NOMO-1 treated with dmso at 0.1 percent for 144 hours (cell line): ENCODE data around the gene CDK7.
"Not testable (repeated sequence)": the region's sequence is repeated elsewhere in the genome, so short reads cannot be mapped to it uniquely, and the experiment has no call there.

Source experiments
- DNase-seq: peaks from one replicate; lab custom pipeline; 2025; ENCODE audit not compliant: unreplicated experiment; lab: John Stamatoyannopoulos, UW

Gene CDK7

DNA sequence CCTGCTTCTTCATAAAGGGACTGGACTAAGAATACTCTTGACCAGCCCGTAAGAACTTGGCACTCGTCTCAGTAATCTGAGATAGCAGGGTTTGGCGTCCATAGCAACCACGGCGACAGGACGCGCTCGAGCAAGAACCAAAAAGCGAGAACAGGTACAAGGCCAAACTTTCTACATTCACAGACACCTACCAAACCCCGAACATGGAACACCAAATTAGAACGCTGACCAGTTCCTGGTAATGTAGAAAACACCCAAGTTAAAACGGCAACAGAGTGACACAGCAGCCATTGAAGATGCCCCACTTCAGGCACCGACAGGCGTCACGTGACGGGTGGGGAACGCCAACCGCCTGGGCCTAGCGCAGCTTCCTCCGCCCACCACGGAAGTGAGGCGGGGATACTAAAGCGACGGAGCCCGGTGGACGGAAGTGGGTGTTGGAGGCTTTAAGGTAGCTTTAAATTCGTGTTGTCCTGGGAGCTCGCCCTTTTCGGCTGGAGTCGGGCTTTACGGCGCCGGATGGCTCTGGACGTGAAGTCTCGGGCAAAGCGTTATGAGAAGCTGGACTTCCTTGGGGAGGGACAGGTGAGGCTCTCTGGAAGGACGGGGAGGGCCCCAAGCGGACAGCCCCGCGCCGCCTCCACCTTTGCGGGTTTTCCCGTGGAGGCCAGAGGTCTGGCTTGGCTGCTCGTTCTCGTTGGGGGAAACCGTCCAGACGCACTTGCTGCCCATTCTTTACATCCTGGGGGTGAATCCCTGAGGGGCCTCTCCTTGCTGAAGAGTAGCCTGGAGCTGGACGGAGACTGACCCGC lies at the start of gene CDK7:
CDK7 (plus strand) TSS at position 430 of the 812 bp plus-strand sequence; CDS start at position 520, 90 bp downstream.
- DNase-seq: peak; percentile 97

DNA sequence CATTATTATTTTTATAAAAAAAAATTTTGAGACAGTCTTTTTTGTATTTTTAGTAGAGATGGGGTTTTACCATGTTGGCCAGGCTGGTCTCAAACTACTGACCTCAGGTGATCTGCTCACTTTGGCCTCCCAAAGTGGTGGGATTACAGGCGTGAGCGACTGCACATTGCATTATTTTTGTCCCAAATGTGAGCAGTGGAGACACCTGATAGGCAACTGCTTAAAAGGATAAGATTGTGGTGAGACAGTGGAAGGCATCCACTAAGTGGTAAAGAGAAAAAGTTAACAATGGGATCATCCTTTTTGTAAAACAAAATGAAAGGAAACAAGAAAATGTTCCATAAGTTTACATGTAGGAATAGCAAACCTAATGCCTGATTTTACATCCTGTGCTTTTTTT lies 47.3 kb upstream of the CDK7 start:
- no peak for DNase-seq

DNA sequence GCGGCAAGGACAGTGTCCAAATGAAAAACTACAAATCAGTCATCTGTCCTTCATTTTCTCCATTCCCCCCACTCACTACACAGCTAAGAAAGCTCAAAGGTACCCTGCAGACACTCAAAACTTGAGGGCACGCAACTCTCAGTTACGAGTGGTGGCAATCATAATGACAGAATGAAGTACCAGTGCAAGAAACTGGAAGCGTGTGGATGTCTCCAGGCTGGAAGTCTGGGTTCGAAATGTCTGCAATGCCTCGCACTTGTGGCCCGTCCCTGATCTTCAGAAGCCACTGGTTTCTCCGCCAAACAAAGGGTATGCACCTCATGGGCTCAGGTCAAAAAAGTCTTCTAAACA lies 45.9 kb upstream of the CDK7 start:
- no peak for DNase-seq

DNA sequence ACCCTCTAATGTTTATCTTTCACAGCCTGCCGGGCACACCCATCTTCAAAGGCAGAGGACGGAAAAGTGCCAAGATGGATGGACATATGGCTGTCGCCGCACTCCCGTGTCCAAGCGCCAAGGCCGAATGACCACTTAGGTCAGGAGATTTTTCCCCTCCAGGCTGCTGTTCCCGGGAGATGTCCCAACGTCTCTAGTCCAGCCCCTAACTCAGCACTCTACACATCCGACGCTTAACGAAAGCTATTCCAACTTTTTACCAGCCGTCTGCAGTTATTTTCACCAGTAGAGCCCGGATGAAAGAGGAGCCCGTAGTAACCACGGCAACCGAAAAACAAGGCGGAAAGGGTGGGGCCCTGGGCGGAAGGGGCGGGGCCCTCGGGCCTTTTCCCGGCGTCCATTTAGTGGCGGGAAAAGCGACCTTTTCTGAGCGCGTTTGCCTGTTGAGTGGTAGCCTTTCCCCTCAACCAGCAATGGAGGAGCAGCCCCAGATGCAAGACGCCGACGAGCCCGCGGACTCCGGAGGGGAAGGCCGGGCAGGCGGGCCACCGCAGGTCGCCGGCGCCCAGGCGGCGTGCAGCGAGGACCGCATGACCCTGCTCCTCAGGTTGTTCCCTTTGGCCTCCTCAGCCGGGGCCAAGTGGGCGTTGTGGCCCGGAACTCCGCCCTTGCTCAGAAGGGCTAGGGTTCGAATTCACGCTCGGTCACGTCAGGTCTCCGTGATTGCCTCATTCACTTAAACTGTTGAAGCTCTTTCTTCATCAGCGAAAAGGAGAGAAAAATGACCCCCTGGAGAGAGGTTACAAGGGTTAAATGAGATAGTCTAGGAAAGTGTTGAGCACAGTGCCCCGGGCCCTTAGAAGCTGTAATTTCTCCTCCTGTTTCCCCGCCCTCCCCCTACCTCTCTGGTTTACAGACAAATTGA lies 45.3 kb upstream of the CDK7 start, which contains the start of gene CENPH:
CENPH (plus strand) TSS at position 422 of the 925 bp plus-strand sequence; CDS start at position 474, 52 bp downstream.
- peak; percentile 81 for DNase-seq

DNA sequence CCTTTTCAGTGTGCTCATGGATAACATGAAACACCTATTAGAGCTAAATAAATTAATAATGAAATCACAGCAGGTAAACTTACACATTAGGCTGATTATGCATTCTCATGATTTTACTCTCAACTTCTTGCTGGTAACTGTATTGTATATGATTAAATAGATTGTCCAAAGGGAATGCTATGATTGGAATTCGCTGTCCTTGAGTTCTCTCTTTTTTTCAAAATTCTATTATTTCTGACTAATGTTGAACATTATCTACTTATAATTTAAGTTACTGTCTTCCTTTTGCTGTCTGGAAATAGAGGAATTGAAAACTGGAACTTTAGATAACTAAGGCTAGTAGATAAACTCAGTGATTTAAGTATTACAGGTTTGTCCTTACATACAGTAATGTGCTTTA lies 32.2 kb upstream of the CDK7 start:
- no peak for DNase-seq

DNA sequence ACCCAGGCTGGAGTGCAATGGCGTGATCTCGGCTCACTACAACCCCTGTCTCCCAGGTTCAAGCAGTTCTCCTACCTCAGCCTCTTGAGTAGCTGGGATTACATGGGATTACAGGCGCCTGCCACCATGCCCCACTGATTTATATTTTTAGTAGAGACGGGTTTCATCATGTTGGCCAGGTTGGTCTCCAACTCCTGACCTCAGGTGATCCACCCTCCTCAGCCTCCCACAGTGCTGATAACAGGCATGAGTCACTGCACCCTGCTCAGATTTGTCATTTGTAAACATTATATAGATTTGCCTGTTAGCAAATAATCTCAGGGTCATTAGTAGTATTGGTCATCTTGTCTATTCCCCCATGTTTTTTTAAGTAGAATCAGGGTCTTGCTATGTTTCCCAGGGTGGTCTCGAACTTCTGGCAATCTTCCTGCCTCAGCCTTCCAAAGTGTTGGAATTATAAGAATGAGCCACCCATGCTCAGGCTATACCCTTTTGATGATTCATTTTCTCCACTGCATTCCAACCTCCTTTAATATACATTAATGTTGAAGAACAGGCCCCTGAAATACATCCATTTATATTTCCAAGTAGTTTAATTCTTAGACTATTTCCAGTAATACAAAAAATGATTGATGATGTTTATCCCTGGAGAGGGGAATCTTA lies 28.0 kb upstream of the CDK7 start:
- DNase-seq: no peak

DNA sequence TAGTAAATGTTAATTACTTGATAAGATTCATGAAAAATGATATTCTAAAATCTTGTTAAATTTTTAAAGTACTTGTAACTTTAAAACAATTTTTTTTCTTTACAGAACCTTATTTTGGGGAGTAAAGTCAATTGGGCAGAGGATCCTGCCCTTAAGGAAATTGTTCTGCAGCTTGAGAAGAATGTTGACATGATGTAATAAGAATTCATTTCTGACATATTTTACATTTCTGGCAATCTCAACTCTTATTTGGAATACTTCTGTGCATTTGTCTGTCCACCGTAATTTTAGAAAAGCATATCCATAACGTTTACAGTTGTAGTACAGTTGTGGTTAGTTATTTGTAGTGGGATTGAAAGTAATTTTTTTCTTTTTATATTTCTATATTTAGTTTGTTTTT lies 25.1 kb upstream of the CDK7 start:
- DNase-seq: no peak

DNA sequence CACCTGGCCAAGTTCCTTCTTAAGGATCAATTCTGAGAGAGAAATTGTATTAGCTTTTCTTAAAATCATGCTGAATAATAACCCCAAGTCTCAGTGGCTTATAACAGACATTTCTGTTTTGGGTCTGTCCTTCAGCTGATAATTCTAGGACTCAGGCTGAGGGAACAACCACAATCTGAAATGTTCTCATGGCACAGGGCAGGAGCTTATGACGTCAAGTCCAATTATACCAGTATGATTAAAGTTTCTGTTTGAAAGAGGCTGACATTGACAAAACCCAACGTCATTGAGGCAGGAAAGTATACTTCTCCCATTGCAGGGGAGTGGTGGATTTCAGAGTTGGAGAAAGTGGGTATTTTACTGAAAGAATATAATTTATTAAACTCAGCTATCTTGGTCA lies 23.5 kb upstream of the CDK7 start:
- no peak for DNase-seq

DNA sequence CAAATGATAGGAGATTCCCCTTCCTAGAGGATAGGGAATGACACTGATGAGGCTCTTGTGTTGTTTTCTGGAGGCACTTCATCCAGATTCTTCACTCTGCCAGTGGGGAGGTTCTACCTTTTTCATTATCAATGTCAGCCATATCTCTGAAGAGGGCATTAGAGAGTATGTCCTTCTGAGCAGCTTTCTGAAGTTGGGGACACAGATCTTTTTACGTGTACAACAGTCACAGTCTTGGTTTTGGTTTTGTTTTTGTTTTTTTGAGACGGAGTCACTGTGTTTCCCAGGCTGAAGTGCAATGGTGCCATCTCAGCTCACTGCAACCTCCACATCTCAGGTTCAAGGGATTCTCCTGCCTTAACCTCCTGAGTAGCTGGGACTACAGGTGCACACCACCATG lies 22.7 kb upstream of the CDK7 start:
- no peak for DNase-seq

DNA sequence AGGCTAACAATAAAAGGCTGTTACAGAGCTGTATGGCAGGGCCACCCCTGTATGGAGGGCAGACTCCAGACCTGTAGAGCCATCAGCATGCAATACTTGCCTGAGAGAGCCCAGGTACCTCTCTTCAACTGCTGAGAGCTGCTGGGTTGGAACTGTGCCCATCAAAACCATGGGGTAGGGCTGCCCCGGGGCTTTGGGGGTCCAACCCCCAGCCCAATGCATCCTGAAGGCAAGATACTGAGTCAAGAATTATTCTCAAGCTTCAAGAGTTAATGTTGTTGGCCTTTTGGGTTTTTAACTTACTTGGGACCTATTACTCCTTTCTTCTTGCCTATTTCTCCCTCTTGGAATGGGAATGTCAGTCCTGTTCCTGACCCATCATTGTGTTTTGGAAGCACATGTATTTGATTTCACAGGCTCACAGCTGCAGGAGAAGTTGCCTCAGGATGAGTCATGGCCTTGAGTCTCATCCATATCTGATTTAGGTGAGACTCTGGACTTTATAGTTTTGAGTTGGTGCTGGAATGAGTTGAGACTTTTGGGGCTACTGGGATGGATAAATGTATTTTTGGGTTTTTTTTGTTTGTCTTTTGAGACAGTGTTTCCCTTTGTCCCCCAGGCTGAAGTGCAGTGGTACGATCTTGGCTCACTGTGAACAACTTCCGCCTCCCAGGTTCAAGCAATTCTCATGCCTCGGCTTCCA lies 21.0 kb upstream of the CDK7 start:
- no peak for DNase-seq

DNA sequence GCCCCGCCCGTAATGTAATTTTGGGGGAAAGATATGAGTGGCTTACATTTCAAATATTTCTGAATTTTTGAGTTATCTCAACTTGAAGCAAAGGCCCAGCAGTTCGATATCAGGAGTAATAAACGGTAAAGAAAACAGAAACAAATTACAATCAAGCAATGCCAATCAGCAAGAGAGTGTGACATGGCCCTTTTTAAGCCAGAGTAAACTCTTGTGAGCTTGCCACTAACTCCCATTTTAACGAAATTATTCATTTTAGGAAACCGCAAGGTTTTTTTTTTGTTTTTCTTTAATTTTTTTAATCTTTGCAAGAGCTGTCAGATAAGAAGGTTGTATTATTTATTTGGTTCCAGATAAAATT lies 17.6 kb upstream of the CDK7 start:
- no peak for DNase-seq

DNA sequence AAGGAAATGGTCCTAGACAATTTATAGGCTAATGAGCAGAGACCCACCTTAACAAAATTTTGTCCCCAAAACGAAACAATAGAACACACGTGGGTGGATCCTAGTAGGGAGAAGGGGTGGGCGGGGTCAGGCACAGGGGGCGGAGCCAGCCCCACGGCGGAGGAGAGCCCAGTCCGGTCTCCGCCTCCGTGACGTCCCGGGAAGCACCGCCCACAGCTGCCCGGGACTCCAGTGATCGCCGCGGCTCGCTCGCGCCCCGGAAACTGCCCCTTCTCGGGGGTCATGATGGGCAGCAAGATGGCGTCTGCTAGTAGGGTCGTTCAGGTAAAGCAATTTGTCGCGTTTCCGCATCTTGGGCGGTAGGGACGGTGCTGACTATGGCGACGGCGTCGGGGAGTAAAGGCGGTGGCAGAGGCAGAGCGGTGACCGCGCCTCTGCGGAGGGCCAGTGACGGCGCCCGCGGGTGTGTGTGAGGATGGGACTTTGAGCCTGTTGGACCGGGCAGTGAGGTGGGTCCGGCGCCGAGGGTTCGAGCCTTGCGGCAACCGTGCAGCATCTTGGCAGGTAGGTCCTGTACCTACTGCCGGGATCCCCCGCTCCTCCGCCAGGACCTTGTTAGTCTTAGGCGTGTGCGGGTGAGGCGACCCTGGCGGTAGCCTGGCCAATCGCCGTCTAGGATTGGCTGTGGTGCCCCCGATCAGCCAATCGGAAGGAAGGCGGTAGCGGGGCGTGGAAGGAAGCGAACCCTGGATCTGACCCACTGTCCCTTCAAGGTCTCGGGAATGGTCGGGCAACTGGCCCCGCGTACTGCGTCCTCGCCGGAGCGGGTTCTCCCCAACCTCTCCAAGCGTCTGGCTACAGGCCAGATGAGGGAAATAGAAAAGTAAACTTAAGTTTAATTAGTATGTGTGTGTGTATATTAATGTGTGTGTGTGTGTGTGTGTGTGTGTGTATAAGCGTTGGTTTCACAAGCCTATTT lies 16.8 kb upstream of the CDK7 start:
- peak; percentile 94 for DNase-seq

DNA sequence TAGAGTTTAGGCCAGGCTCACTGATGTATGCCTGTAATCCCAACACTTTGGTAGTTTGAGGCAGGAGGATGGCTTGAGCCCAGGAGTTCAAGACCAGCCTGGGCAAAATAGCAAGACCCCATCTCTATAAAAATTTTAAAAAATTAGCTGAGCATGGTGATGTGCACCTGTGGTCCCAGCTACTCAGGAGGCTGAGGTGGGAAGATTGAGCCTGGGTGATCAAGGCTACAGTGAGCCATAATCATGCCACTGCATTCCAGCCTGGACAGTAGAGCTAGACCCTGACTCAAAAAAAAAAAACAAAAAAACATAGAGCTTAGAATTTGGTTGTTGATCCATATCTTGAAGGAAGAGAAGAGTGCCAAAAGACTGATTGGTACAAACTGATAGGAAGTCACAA lies 14.7 kb upstream of the CDK7 start:
- no peak for DNase-seq

DNA sequence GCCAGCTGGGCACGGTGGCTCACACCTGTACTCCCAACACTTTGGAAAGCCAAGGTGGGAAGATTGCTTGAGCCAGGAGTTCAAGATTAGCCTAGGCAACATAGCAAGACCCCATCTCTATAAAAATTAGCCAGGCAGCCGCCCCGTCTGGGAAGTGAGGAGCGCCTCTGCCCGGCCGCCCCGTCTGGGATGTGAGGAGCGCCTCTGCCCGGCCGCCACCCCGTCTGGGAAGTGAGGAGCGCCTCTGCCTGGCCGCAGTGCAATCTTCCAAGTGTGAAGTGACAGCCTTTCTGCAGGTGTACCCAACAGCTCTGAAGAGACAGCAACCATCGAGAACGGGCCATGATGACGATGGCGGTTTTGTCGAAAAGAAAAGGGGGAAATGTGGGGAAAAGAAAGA lies 14.3 kb upstream of the CDK7 start:
- DNase-seq: not testable (repeated sequence)

DNA sequence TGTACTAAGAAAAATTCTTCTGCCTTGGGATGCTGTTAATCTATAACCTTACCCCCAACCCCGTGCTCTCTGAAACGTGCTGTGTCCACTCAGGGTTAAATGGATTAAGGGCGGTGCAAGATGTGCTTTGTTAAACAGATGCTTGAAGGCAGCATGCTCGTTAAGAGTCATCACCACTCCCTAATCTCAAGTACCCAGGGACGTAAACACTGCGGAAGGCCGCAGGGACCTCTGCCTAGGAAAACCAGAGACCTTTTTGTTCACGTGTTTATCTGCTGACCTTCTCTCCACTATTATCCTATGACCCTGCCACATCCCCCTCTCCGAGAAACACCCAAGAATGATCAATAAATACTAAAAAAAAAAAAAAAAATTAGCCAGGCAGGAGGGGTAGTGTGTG lies 13.9 kb upstream of the CDK7 start:
- not testable (repeated sequence) for DNase-seq

DNA sequence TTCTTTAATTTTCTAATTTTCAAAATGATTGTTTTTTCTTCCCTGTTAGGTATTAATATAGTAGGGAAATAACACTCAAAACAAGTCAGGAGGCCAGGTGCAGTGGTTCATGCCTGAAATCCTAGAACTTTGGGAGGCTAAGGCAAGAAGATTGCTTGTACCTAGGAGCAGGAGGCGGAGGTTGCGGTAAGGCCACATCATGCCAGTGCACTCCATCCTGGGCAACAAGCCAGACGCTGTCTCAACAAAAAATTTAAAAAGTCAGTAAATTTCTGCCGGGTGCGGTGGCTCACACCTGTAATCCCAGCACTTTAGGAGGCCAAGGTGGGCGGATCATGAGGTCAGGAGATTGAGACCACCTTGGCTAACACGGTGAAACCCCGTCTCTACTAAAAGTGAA lies 10.2 kb upstream of the CDK7 start:
- DNase-seq: no peak

DNA sequence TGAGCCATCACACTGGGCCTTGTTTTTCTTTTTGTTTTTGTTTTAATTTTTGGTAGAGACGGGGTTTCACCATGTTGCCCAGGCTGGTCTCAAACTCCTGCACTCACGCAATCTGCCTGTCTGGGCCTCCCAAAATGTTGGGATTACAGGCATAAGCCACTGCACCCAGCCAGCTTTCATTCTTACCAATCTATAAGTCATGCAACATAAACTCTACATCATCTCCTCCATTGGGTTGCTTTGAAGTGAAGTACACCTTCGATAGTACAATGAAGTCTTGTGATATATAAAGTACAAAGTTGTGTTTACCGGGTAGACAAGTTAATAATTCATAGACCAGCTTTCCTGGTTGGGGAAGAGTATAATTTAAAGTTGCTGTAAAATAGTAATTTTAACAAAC lies 8.8 kb upstream of the CDK7 start:
- no peak for DNase-seq

DNA sequence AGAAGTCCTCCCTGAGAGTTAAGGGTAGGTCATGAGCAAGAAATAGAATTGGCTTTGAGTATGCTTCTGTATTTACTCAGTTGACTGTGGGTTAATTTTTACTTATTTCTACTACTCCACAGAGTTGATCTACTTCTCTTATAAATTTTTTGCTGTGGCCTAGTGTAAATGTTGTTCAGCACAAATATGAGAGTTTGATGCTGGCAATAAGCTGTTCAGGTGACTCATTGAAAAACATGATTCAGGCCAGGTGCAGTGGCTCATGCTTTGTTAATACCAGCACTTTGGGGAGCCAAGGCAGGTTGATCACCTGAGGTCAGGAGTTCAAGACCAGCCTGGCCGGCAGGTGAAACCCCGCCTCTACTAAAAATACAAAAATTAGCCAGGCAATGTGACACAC lies 4.5 kb upstream of the CDK7 start:
- DNase-seq: no peak

DNA sequence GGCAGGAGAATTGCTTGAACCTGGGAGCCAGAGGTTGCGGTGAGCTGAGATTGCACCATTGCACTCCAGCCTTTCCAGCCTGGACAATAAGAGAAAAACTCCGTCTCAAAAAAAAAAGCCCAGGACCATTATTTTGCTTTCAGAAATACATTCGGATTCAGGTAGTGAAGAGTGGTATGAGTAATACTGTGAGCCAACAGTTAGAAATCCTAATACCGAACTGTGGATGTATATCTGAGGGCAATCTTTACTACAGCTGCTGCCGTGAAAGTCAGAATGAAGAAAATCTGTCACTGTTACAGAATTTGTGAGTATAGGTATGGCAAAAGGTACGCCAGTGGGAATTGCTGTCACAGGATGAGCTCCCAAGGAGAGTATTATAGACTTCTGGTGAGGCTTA lies 3.4 kb upstream of the CDK7 start:
- DNase-seq: no peak

DNA sequence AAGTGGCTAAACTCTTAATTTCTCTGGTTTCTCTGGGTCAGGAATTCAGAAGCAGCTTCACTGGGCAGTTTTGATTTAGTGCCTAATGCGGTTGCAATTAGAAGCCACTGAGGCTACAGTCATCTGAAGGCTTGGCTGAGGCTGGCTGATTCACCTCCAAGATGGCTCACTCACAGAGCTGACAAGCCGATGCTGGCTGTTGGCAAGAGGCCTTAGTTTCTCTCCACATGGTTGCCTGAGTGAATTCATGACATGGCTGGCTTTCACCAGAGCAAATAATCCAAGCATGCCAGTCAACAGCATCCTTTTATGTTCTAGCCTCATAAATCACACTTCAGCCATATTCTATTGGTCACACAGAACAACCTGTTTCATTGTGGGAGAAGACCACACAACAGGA lies 2.8 kb upstream of the CDK7 start:
- DNase-seq: no peak
